ENCODE results near the gene POU3F1.

The POU3F1 gene

GRCh38 chr1:38000529-38001455 lies 45.8 kb downstream of the POU3F1 start:
- DNase-seq, result no peak

GRCh38 chr1:38000233-38000528 lies 46.4 kb downstream of the POU3F1 start:
- no peak for DNase-seq

GRCh38 chr1:37999430-38000232 lies 47.0 kb downstream of the POU3F1 start:
- no peak for DNase-seq

- no peak for DNase-seq
Measured at GRCh38 chr1:37998913-37999429, 47.6 kb downstream of the POU3F1 start.

- DNase-seq, result no peak
Measured at GRCh38 chr1:37998089-37998808, 48.3 kb downstream of the POU3F1 start.

GRCh38 chr1:37997256-37998088 lies 49.1 kb downstream of the POU3F1 start:
- DNase-seq, result no peak

GRCh38 chr1:37995751-37996345 lies 50.7 kb downstream of the POU3F1 start:
- DNase-seq, result no peak

- no peak for DNase-seq
Measured at GRCh38 chr1:37994886-37995566, 51.6 kb downstream of the POU3F1 start.

Measured in SIG-M5 (cell line).